Erythroblast (primary cell): ENCODE data around the gene TRMT2A.

Experiments
- GATA1 ChIP-seq: IDR thresholded peaks from 2 replicates; pipeline ENCODE4 v1.6.1; 2011; ENCODE audit warnings: low read depth, mild to moderate bottlenecking, control low read depth, low read length, moderate library complexity
- POLR2A ChIP-seq: IDR thresholded peaks from 2 replicates; pipeline ENCODE4 v1.6.1; 2011; ENCODE audit warnings: mild to moderate bottlenecking, low read length

DNA sequence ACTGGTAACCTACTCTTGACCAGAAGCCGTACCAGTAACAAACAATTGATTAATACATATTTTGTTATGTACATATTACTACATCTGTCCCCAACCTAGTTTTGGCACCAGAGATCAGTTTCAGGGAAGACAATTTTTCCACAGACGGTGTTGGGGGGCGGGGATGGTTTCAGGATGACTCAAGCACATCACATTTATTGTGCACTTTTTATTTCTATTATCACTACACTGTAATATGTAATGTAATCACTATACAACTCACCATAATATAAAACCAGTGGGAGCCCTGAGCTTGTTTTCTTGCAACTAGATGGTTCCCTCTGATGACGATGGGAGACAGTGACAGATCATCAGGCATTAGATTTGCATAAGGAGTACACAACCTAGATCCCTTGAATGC, 21.5 kb downstream of the TRMT2A start:
- TF ChIP-seq POLR2A: no peak
- TF ChIP-seq GATA1: no peak
